HG02981 (cell line): ENCODE data around the gene TMED1.
"Not testable (repeated sequence)": the region's sequence is repeated elsewhere in the genome, so short reads cannot be mapped to it uniquely, and the experiment has no call there.

Source experiments
- ATAC-seq: cut with Tn5 transposase; IDR thresholded peaks from one replicate; pipeline ENCODE4 v1.9.1; 2021; ENCODE audit warnings: mild to moderate bottlenecking, moderate library complexity; ENCODE audit not compliant: unreplicated experiment

TMED1 gene

GRCh38 chr19:10862561-10863106 lies 26.6 kb upstream of the TMED1 start:
- ATAC-seq = no peak

DNA sequence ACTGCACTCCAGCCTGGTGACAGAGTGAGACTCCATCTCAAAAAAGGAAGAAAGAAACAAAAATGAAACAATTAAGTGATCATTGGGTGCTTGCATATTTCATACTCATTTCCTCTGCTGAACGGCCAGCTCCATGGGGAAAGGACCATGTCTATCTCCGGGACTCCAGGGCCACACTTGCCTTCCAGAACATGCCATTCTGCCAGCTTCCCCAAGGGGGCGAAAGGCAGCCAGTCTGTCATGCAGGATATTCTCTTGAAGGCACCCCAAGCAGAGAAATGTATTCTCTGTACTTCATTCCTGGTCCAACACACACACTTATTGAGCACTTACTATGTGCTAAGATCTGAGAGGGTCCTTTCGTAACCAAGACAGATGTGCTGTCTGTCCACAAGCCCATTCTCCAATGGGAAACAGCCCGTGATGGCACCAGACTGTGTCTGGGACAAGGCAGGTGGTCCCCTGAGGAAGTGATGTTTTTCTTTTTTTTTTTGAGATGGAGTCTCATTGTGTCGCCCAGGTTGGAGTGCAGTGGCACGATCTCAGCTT lies 25.2 kb upstream of the TMED1 start:
- ATAC-seq = no peak

DNA sequence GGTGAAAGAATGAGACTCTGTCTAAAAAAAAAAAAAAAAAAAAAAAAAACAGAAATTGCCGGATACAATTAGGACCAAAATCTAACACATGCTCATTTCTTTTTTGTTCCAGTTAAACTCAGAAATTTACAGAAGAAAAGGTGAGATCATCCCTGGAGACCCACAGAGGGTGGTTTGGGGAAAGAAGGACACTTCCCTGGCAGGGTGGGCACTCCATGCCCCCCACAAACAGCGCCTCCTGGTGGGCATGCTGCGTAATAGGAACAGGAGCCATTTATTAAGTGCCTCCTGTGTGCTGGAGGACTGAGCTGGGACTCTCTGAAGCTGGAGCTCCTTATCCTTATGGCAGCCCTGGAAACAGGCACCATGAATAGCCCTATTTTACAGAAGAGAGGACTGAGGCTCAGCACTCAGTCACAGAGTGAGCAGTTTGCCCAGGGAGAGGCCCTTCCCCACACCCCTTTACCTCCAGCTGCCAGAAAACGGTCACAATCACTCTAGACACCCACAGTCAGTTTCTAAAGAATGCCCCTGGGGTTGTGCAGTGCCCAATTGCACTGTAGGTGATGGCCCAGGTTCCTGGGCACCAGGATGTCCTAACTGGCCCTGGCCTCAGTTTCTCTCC lies 22.3 kb upstream of the TMED1 start:
- ATAC-seq = no peak

- not testable (repeated sequence) for ATAC-seq
Measured at GRCh38 chr19:10856899-10857298, 20.9 kb upstream of the TMED1 start.

DNA sequence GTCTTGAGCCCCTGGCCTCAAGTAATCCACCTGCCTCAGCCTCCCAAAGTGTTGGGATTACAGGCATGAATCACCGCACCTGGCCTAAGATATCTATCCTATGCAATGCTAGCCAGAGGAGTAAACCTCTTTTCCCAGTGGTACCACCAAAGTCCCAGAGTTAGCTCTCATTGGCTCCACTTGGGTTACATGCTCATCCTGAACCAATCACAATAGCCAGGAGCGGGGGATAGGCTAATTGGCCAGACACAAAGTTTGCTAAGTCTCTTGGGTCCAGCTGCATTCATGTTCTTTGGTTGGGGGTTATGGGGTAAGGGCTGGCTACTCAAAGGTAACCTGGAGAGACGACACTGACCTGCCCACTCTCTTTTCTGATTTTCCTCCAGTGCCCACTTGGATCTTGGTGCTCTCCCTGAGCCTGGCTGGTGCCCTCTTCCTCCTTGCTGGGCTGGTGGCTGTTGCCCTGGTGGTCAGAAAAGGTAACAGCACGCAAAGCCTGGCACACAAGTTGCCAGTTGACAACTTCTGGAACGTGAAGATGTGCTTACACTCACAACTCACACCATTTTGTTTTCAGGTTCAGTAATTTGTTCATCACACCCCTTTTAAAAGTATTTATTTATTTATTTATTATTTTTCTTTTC lies 20.0 kb upstream of the TMED1 start:
- no peak for ATAC-seq

DNA sequence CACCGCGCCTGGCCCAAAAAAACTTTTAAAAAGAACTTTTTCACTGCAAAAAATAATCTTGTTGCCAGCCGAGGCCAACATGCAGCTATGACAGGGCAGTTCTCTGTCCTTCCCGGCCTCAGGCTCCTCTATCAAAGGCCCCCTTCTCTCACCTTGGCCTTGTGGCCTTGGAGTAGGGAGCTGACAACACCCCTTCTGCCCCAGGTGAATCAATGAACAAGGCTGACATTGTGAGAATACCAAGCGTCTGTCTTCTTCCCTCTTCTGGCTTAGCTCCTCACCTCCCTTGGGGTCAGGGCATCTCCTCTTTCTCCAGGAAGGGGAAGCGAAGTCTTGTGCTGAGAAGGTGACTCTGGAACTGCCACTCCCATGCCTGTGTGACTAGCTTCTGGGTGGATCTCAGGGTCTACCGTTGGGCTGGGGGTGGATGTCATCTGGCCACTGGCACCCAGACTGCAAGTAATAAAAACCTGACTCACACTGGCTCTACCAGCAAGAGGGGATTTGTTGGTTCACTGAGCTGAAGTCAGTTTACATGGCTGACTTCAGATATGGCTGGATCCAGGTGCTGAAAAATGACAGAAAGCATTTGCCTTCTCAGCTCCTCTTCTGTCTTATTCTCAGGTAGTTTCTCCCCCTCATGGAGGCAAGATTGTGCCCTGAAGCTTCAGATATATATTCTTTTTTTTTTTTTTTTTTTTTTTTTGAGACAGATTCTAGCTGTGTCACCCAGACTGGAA lies 18.5 kb upstream of the TMED1 start:
- no peak for ATAC-seq

DNA sequence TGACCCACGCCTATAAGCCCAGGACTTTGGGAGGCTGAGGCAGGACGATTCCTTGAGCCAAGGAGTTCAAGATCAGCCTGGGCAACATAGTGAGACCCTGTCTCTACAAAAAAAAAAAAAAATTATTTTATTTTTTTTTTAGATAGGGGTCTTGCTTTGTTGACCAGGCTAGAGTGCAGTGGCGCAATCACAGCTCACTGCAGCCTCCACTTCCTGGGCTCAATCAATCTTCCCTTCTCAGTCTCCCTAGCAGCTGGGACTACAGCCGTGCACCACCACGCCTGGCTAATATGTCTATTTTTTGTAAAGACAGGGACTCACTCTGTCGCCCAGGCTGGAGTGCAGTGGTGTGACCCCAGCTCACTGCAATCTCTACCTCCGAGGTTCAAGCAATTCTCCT lies 16.9 kb upstream of the TMED1 start:
- no peak for ATAC-seq

GRCh38 chr19:10852098-10852800 lies 16.2 kb upstream of the TMED1 start:
- ATAC-seq = no peak

GRCh38 chr19:10850631-10851030 lies 14.6 kb upstream of the TMED1 start:
- ATAC-seq = no peak

GRCh38 chr19:10848230-10848856 lies 12.3 kb upstream of the TMED1 start, which contains the start of gene C19orf38:
TSS of gene C19orf38 (plus strand) at chr19:10848415. CDS start at chr19:10848509, 94 bp downstream.
- no peak for ATAC-seq

DNA sequence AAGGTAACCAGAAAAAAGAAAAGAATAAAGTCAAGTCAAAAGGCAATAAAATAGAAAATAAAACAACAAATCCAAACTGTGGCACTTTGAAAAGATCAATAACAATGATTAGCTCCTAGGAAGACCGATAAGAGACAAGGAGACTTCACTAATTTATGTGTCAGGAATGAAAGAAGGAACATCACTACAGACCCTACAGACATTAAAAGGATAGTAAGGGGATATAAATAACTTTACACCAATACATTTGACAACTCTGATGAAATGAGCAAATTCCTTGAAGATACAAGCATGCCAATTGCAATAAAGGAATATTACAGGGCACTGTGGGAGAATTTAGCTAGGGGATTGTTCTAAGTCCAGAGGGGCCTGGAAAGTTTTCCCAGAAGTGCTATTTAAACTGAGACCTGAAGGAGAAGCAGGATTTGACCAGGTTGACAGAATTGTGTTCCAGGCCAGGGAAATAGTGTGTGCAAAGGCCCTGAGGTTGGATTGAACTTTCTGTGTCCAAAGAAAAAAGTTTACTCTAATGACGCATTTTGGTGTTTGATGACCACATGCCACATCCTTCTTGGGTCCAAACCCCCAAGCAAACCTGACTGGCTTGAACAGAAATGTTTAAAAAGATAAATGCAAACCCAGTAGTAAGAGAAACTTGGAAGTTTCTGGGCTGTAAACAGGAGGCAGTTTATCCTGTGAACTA lies 10.6 kb upstream of the TMED1 start:
- no peak for ATAC-seq

- no peak for ATAC-seq
Measured at GRCh38 chr19:10842788-10843187, 6.8 kb upstream of the TMED1 start.

- ATAC-seq = no peak
Measured at GRCh38 chr19:10839114-10840050, 3.4 kb upstream of the TMED1 start.

GRCh38 chr19:10838377-10838776 lies 2.4 kb upstream of the TMED1 start:
- no peak for ATAC-seq

GRCh38 chr19:10837649-10838048 lies 1.6 kb upstream of the TMED1 start:
- ATAC-seq = not testable (repeated sequence)

DNA sequence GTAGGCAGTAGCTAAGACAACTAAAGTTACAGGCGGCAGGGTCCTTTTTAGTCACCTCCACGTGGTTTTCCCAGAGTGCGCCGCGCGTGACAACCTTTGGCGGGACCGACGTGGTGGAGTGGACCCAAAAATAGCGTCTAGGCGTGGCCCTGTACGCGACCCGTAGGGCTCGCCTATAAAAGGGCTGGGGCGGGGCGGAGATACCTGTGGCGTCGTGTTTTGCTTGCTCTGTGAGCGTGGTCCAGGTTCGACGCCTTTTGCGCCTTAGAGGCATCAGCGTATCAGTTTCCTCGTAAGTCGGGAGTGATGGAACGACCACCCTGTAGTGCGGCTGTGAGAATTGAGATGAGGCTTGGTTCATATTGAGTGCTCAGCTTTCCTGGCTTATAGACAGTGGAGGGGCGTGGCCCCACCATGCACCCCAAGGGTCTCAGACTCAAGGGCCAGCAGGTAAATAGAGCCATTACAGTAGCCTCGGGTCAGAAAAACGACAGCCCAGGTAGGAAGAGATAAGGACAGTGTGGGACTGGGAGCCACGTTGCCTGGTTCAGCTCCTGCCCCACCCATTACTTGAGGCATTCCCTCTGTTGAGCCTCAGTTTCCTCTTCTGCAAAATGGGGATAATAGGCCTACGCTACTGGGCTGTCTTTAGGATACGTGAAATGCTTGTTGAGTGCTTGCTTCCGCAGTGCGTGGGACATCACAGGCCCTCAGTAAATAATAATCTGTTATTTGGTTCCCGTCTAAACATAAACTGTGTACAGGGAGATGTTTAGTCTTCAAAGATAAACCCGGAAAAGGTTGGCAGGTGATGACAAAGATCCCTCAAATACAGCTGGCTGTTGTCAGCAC lies 693 bp upstream of the TMED1 start:
- peak; percentile 9 for ATAC-seq

- no peak for ATAC-seq
Measured at GRCh38 chr19:10835089-10835753, 791 bp downstream of the TMED1 start.
